WTC11 (cell line): ENCODE results near the gene TTLL3. TPM values are rescaled to one million over a fixed set of nuclear protein-coding genes. Genes with fewer than 3 reads are reported as not detected.
A peak's percentile ranks its signal among the peaks of the same experiment; 100 is the strongest.

Source experiments
- ATAC-seq: fragments of 200-7000 bp; cut with Tn5 transposase; 2 replicates; pipeline ENCODE4 v1.10.0; 2021; ENCODE audit warnings: mild to moderate bottlenecking, moderate library complexity
- CTCF ChIA-PET: fragments of 300-600 bp; sonication (Branson Sonifier 250); formaldehyde crosslinking; loops from one replicate; lab custom pipeline; 2021; ENCODE audit warnings: antibody characterized with exemption; lab: Charles Lee
- POLR2A ChIA-PET: fragments of 350-600 bp; sonication (Branson Sonifier 250); formaldehyde crosslinking; loops from one replicate; lab custom pipeline; 2021; ENCODE audit warnings: antibody characterized with exemption; lab: Charles Lee
- DNase-seq: peaks from one replicate; pipeline ENCODE4 v3.0.0; 2021; ENCODE audit warnings: low spot score
- H3K27ac Mint-ChIP-seq: 2 replicates; pipeline ENCODE4 v1.8.0; 2021; ENCODE audit warnings: mixed read lengths
- H3K27me3 Mint-ChIP-seq: 2 replicates; pipeline ENCODE4 v1.8.0; 2021; ENCODE audit warnings: low read depth, mild to moderate bottlenecking, moderate library complexity, mixed read lengths
- H3K36me3 Mint-ChIP-seq: 2 replicates; pipeline ENCODE4 v1.8.0; 2021; ENCODE audit warnings: mixed read lengths
- H3K4me1 Mint-ChIP-seq: 2 replicates; pipeline ENCODE4 v1.8.0; 2022; ENCODE audit warnings: mixed read lengths
- H3K4me3 Mint-ChIP-seq: 2 replicates; pipeline ENCODE4 v1.8.0; 2021; ENCODE audit warnings: mild to moderate bottlenecking, moderate library complexity, mixed read lengths
- H3K9me3 Mint-ChIP-seq: 2 replicates; pipeline ENCODE4 v1.8.0; 2021; ENCODE audit warnings: mixed read lengths
- ATF3 ChIP-seq: sonication (generic); formaldehyde crosslinking; conservative IDR thresholded peaks from 2 replicates; pipeline ENCODE4 v1.8.1; 2022; ENCODE audit warnings: mild to moderate bottlenecking, missing genetic modification reagents
- HMGA2 ChIP-seq: fragments of 250-450 bp; sonication (Bioruptor Pico); IDR thresholded peaks from 2 replicates; pipeline ENCODE4 v1.4.0; 2021; ENCODE audit warnings: mild to moderate bottlenecking, moderate library complexity
- MYBL2 ChIP-seq: sonication (generic); formaldehyde crosslinking; IDR thresholded peaks from 2 replicates; pipeline ENCODE4 v1.8.1; 2023; ENCODE audit warnings: mild to moderate bottlenecking, moderate library complexity, missing genetic modification reagents
- SP1 ChIP-seq: sonication (generic); formaldehyde crosslinking; conservative IDR thresholded peaks from 2 replicates; pipeline ENCODE4 v1.8.1; 2022; ENCODE audit warnings: missing genetic modification reagents
- TCF7 ChIP-seq: sonication (generic); formaldehyde crosslinking; IDR thresholded peaks from 2 replicates; pipeline ENCODE4 v1.8.0; 2022; ENCODE audit warnings: mild to moderate bottlenecking, low read depth, missing genetic modification reagents, moderate library complexity
- TEAD4 ChIP-seq: sonication (generic); formaldehyde crosslinking; IDR thresholded peaks from 2 replicates; pipeline ENCODE4 v1.8.0; 2022; ENCODE audit warnings: mild to moderate bottlenecking, missing genetic modification reagents
- TP53 ChIP-seq: sonication (generic); formaldehyde crosslinking; IDR thresholded peaks from 2 replicates; pipeline ENCODE4 v1.8.1; 2023; ENCODE audit warnings: mild to moderate bottlenecking, missing genetic modification reagents
- ZBTB21 ChIP-seq: sonication (generic); formaldehyde crosslinking; IDR thresholded peaks from 2 replicates; pipeline ENCODE4 v1.8.1; 2023; ENCODE audit warnings: mild to moderate bottlenecking, missing genetic modification reagents, borderline replicate concordance
- ZNF121 ChIP-seq: sonication (generic); formaldehyde crosslinking; IDR thresholded peaks from 2 replicates; pipeline ENCODE4 v1.8.0; 2023; ENCODE audit warnings: missing genetic modification reagents
- ZNF263 ChIP-seq: sonication (generic); formaldehyde crosslinking; IDR thresholded peaks from 2 replicates; pipeline ENCODE4 v1.8.1; 2022; ENCODE audit warnings: low read depth, mild to moderate bottlenecking, moderate library complexity, missing genetic modification reagents
- ZNF396 ChIP-seq: fragments of 250-450 bp; sonication (Bioruptor Pico); IDR thresholded peaks from 2 replicates; pipeline ENCODE4 v1.8.0; 2021; ENCODE audit warnings: mild to moderate bottlenecking, moderate library complexity, borderline replicate concordance
- ZNF425 ChIP-seq: fragments of 250-450 bp; sonication (Bioruptor Pico); conservative IDR thresholded peaks from 2 replicates; pipeline ENCODE4 v1.9.0; 2021; ENCODE audit warnings: mild to moderate bottlenecking
- ZNF512 ChIP-seq: sonication (generic); formaldehyde crosslinking; IDR thresholded peaks from 2 replicates; pipeline ENCODE4 v1.8.1; 2022; ENCODE audit warnings: missing genetic modification reagents, borderline replicate concordance
- ZNF532 ChIP-seq: fragments of 250-450 bp; sonication (Bioruptor Pico); IDR thresholded peaks from 2 replicates; pipeline ENCODE4 v1.9.0; 2021; ENCODE audit warnings: mild to moderate bottlenecking, borderline replicate concordance
- ZNF671 ChIP-seq: fragments of 250-450 bp; sonication (Bioruptor Pico); IDR thresholded peaks from 2 replicates; pipeline ENCODE4 v1.8.0; 2021; ENCODE audit warnings: mild to moderate bottlenecking
- ZSCAN18 ChIP-seq: fragments of 250-450 bp; sonication (Bioruptor Pico); IDR thresholded peaks from 2 replicates; pipeline ENCODE4 v2.1.2; 2022; ENCODE audit warnings: mild to moderate bottlenecking, moderate library complexity
- total RNA-seq: library from RNA; stranded (reverse); gene quantifications from 3 replicates; pipeline ENCODE4 v1.2.3, GENCODE V29; 2021

TTLL3 gene
- total RNA-seq, 1 experiment from 2014 or later = 14.7 TPM

- peak; percentile 2; the same call in 1 of the 2 replicates for ATAC-seq
- no peaks in the 10 kb centered on the region for H3K9me3 Mint-ChIP-seq
- ChIA-PET POLR2A (no interaction called here), CTCF (interaction anchor here (1.0 to 2.1 kb wide), 6 partner anchors 16 to 137 kb away, joined by 3 to 13 read pairs (median 4); partner anchors contain the start of genes ARPC4 and CRELD1)
- H3K27me3 Mint-ChIP-seq = peaks cover 17% of the 10 kb centered on the region
- peak overlapping the region; percentile 85 for H3K27ac Mint-ChIP-seq
- TF ChIP-seq ZNF263 (CRISPR knock-in tag) (no peak), TP53 (CRISPR knock-in tag) (no peak), ZNF671 (CRISPR knock-in tag) (no peak), ZNF396 (CRISPR knock-in tag) (no peak)
- H3K36me3 Mint-ChIP-seq = peaks cover 10% of the 10 kb centered on the region
- H3K4me3 Mint-ChIP-seq = peak overlapping the region; percentile 71
- peaks cover 23% of the 10 kb centered on the region for H3K4me1 Mint-ChIP-seq
- DNase-seq = no peak
These were observed 835 bp upstream of the TTLL3 start for GRCh38 chr3:9809239-9809614.

- peak overlapping the region; percentile 71 for H3K4me3 Mint-ChIP-seq
- peaks cover 17% of the 10 kb centered on the region for H3K27me3 Mint-ChIP-seq
- DNase-seq = peak; percentile 33
- H3K36me3 Mint-ChIP-seq = no peaks in the 10 kb centered on the region; the same call in 1 of the 2 replicates
- 0 out of 2 replicates have a peak, but pooled peaks have one; percentile 10 for TF ChIP-seq ZBTB21 (CRISPR knock-in tag)
- TF ChIP-seq ZNF121 (CRISPR knock-in tag) = no peak
- TF ChIP-seq, all 79 proteins: peak for 1
- peaks cover 23% of the 10 kb centered on the region for H3K4me1 Mint-ChIP-seq
- ChIA-PET CTCF (interaction anchor here (1.0 to 2.1 kb wide), 2 partner anchors 123 to 136 kb away, joined by 5 read pairs; partner anchors contain the start of gene CRELD1), POLR2A (interaction anchor here (0.6 kb wide), 1 partner anchor 18 kb away, joined by 3 read pairs; the partner anchor contains the start of gene ARPC4)
- peak; percentile 65 for ATAC-seq
- H3K9me3 Mint-ChIP-seq = no peaks in the 10 kb centered on the region
- H3K27ac Mint-ChIP-seq = no peak overlapping the region
These were observed 340 bp downstream of the TTLL3 start for GRCh38 chr3:9810433-9810770.

GRCh38 chr3:9810846-9811245 is 784 bp downstream of the TTLL3 start:
- Mint-ChIP-seq H3K4me3 (peak overlapping the region; percentile 71), H3K9me3 (no peaks in the 10 kb centered on the region), H3K4me1 (peaks cover 23% of the 10 kb centered on the region), H3K27me3 (peaks cover 17% of the 10 kb centered on the region), H3K27ac (no peak overlapping the region), H3K36me3 (no peaks in the 10 kb centered on the region; the same call in 1 of the 2 replicates)
- no peak for DNase-seq
- no peak for ATAC-seq
- POLR2A ChIA-PET = interaction anchor here (0.6 kb wide), 1 partner anchor 18 kb away, joined by 3 read pairs; the partner anchor contains the start of gene ARPC4
- CTCF ChIA-PET = no interaction called here
- TF ChIP-seq ZNF512 (CRISPR knock-in tag) = no peak
- TF ChIP-seq TCF7 (CRISPR knock-in tag) = no peak
- TF ChIP-seq ZNF532 (CRISPR knock-in tag) = no peak

- DNase-seq (no peak), ATAC-seq (no peak)
- TF ChIP-seq ZNF425 (CRISPR knock-in tag) (no peak), ATF3 (CRISPR knock-in tag) (no peak), TEAD4 (CRISPR knock-in tag) (no peak), MYBL2 (no peak), SP1 (CRISPR knock-in tag) (no peak), ZSCAN18 (CRISPR knock-in tag) (no peak), HMGA2 (CRISPR knock-in tag) (no peak)
- peaks cover 17% of the 10 kb centered on the region for H3K27me3 Mint-ChIP-seq
- H3K4me1 Mint-ChIP-seq = peaks cover 23% of the 10 kb centered on the region
- no peaks in the 10 kb centered on the region for H3K36me3 Mint-ChIP-seq
- ChIA-PET POLR2A (no interaction called here), CTCF (interaction anchor here (1.4 to 1.8 kb wide), 2 partner anchors 119 to 133 kb away, joined by 4 to 7 read pairs; no protein-coding TSS in a partner anchor)
- no peak overlapping the region for H3K27ac Mint-ChIP-seq
- no peak overlapping the region for H3K4me3 Mint-ChIP-seq
- no peaks in the 10 kb centered on the region for H3K9me3 Mint-ChIP-seq
These were observed 2.9 kb downstream of the TTLL3 start for GRCh38 chr3:9812870-9813483.
